HG03108 (cell line): ENCODE results near the gene OCRL.

Source experiments
- ATAC-seq: cut with Tn5 transposase; IDR thresholded peaks from one replicate; pipeline ENCODE4 v1.9.1; 2021; ENCODE audit warnings: moderate library complexity; ENCODE audit not compliant: unreplicated experiment

The OCRL gene

DNA sequence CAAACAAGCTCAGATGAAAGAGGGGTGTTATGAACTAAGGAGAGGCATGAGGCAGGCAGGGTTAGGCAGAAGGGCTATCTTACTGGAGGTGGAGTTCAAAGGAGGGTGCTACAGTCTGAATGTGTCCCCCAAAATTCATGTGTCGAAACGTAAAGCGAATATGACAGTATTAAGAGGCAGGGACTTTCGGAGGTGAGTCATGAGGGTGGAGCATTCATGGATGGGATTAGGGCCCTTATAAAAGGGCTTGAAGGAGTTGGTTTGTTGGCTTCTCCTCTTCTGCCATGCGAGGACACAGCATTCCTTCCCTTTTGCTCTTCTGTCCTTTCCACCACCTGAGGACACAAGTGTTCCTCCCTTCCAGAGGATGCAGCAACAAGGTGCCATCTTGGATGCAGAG lies 91.8 kb downstream of the OCRL start:
- no peak for ATAC-seq

DNA sequence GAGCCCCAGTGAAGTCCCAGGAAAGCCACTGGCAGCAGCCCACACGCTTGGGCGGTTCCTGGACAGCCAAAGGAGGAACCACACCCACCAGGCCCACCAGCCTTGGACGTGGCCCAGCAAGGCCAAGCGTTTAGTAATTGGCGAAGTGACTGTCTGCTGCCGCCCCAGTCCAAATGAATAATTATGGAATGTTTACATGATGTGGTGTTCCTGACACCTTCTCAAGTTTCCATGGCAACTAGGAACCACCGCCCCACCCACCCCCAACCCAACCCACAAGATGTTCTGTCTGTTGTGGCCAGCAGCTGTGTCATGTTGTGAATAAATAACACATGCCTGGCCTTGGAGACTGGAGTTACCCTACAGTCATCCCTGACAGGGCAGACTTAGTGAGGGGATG lies 92.4 kb downstream of the OCRL start:
- ATAC-seq: no peak

DNA sequence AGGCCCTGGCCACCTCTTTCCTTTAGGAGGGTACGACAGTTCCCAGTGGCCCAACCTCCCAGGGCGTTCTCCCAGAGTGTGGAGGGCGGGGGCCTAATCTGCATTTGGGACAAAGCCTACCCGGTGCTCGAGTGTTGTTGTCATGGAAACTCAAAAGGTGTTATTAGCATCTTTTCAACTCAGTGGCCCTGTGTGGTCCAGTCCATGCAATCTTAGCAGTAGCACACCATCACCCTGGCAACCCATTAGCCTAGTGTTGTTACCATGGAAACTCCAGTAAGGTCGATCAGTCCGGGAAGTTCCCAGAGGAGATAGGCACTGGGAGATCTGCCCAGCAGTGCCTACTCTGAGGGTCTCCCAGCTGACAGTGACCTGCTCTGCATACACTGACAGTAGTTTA lies 94.5 kb downstream of the OCRL start:
- ATAC-seq: no peak

DNA sequence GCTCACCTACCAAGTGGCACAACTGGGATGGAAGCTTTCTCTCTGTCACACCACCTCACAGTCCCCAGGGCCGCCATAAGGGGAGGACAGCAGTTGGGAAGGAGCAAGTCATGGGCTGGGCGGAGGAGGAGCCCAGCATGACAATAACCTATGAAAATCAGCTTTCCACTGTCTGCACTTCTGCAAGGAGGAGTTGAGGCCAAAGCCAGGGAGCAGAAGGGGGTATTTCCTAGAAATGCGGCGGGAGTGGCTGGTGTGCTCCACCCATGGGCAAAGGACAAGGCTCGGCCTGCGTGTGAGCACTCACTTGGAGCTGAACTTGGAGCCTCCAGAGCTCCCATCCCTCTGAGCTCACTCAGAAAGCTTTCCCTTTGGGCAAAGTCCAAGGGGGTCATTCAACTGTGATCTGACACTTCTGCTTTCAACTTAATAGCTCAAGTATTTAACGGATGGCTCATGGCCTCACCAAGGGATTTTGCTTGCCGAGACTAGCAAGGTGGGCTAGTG lies 96.2 kb downstream of the OCRL start:
- no peak for ATAC-seq

DNA sequence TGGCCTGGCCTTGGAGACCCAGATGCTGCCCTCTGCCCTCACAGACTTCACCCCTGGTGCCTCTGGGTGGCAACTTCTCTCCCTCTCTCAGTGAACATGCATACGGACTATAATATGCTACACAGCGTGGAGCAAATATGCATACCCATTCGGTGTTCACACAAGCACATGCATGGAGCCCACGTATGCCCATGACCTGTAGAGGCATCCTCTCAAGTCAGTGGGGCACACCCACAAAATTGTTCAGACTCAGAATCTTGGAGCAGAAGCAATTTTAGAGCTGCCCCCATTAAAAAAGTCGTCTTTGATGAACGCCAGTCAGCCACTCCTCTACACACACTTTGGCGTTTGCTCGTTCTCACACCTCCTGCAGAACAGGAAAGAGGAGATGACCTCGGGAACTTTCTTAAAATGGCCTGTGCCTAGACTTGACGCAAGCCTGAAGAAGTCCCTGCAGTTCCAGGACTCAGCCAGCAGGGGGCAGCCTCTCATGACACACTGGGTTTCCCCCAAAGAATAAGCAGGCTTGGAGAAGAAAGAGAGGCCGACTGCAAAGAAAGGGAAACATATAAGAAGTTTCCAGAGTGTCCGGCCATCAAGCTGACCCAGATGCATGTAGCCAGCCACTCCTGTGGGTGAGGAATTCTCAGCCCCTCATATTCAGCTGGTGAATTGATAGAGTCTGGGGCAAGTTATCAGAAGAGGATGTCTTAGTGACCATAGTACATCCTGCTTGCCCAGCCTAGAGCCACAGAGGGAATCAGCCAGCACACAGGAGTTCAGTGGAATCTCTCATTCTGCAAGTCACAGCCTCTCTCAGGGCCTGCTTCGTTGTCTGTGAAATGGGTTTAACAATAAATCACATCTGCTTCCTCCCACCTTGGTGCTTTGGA lies 97.4 kb downstream of the OCRL start:
- ATAC-seq: no peak

DNA sequence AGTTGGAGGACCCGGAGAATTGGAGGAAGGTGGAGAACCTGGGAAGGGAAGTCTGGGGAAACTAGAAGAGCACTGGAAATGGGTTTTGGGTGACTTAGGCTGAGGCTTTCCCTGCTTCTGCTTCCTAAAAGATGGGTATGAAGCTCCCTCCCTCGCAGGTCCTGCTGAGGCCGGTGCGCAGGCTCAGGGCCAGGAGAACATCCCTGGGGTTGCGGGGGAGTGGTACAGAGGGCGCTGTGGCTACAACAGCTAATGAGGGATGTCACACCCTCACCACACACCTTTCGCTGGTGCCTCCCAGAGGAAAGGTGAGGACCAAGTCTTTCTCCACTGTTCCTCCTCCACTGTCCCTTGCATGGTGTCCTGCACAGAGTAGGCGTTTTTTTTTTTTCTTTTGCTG lies 98.9 kb downstream of the OCRL start:
- no peak for ATAC-seq

DNA sequence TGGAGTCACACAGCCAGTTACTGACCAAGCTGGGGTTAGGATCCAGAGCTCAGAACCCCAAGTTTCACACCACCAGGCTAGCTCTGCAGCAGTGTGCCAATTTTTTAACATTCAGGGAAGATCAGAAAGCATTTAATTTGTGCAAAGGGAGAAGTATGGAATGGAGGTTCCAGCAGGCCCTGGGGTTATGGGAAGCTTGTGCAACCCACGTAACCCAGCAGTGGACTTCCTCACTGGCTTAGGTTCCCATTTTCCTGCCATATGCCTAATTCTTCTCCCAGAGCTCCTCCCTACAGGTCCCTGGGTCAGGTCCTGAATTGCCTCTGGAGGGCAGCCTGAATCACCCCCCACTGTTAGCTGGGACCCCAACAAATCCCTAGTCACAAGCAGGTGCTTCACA lies 100.7 kb downstream of the OCRL start:
- ATAC-seq: no peak

DNA sequence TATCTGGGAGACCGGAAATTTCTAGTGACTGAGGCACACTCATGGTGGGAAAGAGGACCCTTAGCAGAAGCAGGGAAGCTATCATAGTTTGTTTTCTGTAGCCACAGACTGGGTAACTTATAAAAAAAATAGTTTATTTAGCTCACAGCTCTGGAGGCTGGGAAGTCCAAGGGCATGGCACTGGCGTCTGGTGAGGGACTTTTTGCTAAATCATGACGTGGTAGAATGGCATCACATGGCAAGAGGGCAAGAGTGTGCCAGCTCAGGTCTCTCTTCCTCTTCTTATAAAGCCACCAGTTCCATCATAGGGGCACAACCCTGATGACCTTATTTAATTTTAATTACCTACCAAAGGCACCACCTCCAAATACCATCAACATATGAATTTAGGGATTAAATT lies 101.4 kb downstream of the OCRL start:
- ATAC-seq: no peak

DNA sequence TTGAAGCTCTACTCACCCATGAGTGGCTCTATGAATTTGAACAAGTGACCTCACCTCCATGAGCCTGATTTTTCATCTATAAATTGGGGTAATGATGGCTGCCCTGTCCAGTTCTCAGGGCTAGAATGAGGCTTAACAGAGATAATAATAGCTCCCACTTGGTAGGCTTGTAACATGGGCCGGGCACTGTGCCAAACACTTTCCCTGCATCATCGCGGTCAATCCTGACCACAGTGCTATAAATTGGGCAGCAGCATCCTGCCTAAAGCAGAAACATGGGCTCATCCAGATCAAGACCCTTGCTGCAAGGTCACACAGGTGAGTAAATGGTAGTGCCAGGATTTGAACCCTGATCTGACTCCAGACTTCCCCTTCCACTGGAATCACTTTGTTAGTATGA lies 101.9 kb downstream of the OCRL start:
- ATAC-seq: no peak
